Measurements from ENCODE around the gene SRGAP2C.
"Not testable (repeated sequence)": the region's sequence is repeated elsewhere in the genome, so short reads cannot be mapped to it uniquely, and the experiment has no call there.

- TF ChIP-seq, protein P1, sequence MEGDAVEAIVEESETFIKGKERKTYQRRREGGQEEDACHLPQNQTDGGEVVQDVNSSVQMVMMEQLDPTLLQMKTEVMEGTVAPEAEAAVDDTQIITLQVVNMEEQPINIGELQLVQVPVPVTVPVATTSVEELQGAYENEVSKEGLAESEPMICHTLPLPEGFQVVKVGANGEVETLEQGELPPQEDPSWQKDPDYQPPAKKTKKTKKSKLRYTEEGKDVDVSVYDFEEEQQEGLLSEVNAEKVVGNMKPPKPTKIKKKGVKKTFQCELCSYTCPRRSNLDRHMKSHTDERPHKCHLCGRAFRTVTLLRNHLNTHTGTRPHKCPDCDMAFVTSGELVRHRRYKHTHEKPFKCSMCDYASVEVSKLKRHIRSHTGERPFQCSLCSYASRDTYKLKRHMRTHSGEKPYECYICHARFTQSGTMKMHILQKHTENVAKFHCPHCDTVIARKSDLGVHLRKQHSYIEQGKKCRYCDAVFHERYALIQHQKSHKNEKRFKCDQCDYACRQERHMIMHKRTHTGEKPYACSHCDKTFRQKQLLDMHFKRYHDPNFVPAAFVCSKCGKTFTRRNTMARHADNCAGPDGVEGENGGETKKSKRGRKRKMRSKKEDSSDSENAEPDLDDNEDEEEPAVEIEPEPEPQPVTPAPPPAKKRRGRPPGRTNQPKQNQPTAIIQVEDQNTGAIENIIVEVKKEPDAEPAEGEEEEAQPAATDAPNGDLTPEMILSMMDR (IDR thresholded peaks at IDR 0.05): not testable (repeated sequence)
- not testable (repeated sequence) for TF ChIP-seq ZFX (IDR thresholded peaks at IDR 0.05; ENCODE audit: borderline replicate concordance)
These were observed 96.0 kb downstream of the SRGAP2C start for GRCh38 chr1:121280699-121281317.
